ENCODE results near the gene FRZB.

FRZB gene

GRCh38 chr2:182826064-182826463, 40.4 kb downstream of the FRZB start:
- POLR2A ChIA-PET, result no interaction called here

DNA sequence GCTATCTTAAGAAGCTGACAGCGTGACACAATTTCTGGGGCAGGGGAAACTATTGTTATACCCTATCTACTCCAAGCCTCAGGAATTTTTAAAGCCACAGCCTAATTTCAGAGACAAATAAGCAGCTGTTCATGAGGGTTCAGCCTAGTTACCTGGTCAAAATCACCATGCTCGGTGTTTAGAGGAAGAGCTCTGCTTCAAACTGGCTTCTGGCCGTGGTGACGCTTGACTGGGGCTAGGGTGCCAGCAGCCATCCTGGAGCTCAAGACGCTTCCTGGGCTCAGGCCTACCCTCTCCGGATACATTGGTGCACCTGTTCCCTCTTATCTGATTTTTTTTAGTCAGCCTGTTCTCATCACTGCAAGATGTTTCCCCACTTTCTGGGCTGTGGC, 41.7 kb downstream of the FRZB start:
- POLR2A ChIA-PET, result no interaction called here
- CTCF ChIA-PET, result no interaction called here
- no peak for DNase-seq (ENCODE audit: low read depth, low spot score)
- no peak overlapping the region for H3K4me3 ChIP-seq (ENCODE audit: low read depth, low read length)
- no peak for TF ChIP-seq CTCF (IDR thresholded peaks at IDR 0.05; ENCODE audit: insufficient read depth, low read length, missing control alignments)

More at GRCh38 chr2:182826064-182826463, 40.4 kb downstream of the FRZB start:
- CTCF ChIA-PET, result no interaction called here
- H3K4me3 ChIP-seq (ENCODE audit: low read depth, low read length), result no peak overlapping the region
- no peak for DNase-seq (ENCODE audit: low read depth, low spot score)
- TF ChIP-seq CTCF (IDR thresholded peaks at IDR 0.05; ENCODE audit: insufficient read depth, low read length, missing control alignments), result no peak

DNA sequence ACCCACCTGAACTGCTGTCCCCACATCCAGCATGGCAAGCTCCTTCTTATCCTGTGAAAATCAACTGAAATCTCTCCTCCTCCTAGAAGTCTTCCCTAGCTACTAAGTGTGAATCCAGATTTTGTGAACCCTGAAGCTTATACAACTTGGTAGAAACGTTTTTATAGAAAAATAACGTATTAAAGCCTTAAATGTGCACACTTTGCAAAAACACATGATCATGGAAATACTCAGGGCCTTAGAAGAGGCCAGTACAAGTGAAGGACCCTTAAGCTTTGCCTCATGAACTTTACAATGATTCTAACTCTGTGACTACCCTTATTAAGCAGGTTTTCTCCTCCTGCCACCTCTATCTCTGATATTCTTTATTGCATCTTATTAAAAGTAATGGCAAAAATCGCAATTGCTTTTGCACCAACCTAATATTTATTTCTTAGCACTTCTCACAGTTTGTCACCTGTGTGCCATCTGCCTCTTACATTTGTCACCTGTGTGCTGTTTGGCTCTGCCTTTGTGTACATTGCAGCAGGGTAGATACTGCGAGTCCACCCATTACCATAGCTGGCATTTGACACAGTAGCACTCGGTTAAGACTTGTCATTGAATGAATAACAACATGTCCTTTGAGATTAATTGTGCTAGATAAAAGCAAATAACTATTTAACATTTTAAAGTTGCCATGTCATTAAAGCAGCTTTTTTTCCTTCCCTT, 42.2 kb downstream of the FRZB start:
- H3K4me3 ChIP-seq (ENCODE audit: low read depth, low read length), result no peak overlapping the region
- ChIA-PET POLR2A (no interaction called here), CTCF (no interaction called here)
- no peak for TF ChIP-seq CTCF (IDR thresholded peaks at IDR 0.05; ENCODE audit: insufficient read depth, low read length, missing control alignments)
- no peak for DNase-seq (ENCODE audit: low read depth, low spot score)

- DNase-seq (ENCODE audit: low read depth, low spot score), result no peak
- TF ChIP-seq CTCF (IDR thresholded peaks at IDR 0.05; ENCODE audit: insufficient read depth, low read length, missing control alignments), result no peak
- CTCF ChIA-PET, result no interaction called here
- H3K4me3 ChIP-seq (ENCODE audit: low read depth, low read length), result no peak overlapping the region
- POLR2A ChIA-PET, result no interaction called here
These were observed 43.7 kb downstream of the FRZB start for GRCh38 chr2:182822733-182823132.

GRCh38 chr2:182821182-182821581, 45.3 kb downstream of the FRZB start:
- ChIA-PET CTCF (no interaction called here), POLR2A (no interaction called here)
- no peak overlapping the region for H3K4me3 ChIP-seq (ENCODE audit: low read depth, low read length)
- TF ChIP-seq CTCF (IDR thresholded peaks at IDR 0.05; ENCODE audit: insufficient read depth, low read length, missing control alignments), result no peak
- no peak for DNase-seq (ENCODE audit: low read depth, low spot score)

DNA sequence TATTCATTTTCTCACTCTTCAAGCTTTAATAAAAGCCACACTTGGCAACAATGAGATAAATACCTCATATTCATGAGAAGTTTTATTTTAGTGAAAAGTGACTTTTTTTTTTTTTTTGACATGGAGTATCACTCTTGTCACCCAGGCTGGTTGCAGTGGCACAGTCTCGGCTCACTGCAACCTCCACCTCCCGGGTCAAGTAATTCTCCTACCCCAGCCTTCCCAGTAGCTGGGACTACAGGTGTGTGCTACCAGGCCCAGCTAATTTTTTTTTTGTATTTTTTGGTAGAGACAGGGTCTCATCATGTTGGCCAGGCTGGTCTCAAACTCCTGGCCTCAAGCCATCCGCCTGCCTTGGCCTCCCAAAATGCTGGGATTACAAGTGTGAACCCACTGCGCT, 47.0 kb downstream of the FRZB start:
- no peak for TF ChIP-seq CTCF (IDR thresholded peaks at IDR 0.05; ENCODE audit: insufficient read depth, low read length, missing control alignments)
- ChIA-PET CTCF (interaction anchor here (1.0 to 1.8 kb wide), 2 partner anchors 13 to 35 kb away, joined by 3 to 5 read pairs; no protein-coding TSS in a partner anchor), POLR2A (no interaction called here)
- H3K4me3 ChIP-seq (ENCODE audit: low read depth, low read length), result no peak overlapping the region
- no peak for DNase-seq (ENCODE audit: low read depth, low spot score)
